ENCODE results near the gene SLC16A3. TPM values are rescaled to one million over a fixed set of nuclear protein-coding genes. Genes with fewer than 3 reads are reported as not detected.

The SLC16A3 gene
- total RNA-seq, 1 experiment from 2014 or later, result 198 TPM

DNA sequence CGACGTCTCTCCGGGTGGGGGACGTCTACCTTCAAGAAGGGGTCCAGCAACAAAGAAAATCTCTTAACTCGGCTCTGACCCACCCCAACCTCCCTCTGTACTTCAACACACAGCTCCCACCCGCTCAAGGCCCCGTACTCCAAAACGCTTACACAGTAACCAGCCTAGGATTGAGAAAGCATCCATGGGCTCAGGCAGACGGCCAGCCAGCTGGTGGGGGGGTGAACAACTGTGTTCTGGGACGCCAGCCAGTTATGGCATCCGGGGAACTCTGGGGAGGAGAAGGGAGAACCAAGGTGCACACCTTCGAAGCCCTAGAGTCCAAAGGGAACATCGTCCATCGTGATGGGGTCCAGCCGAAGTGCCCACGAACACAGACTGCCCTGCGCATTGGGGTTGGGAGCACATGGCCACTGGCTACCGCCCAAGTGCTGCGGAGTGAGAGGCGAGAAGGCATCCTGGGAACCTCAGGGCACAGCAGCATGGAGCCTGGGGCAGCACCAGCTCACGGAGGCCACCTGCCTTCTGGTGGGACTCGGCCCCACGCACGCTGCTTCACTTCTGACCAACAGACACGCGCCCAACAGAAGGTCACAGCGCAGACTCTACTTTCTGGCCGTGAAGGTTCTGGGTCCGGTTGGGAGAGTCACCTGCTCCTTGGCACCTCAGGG lies 14.3 kb downstream of the SLC16A3 start:
- intact Hi-C loops (cut with micrococcal nuclease; ENCODE audit: unreplicated experiment), result loop anchor here (5.0 to 10.0 kb wide), 2 partner anchors 36 to 208 kb away; partner anchors contain the start of genes DCXR and RAC3
- Histone ChIP-seq H3K4me1 (replicated peaks; ENCODE audit: insufficient read depth) (peaks cover 28% of the 10 kb centered on the region), H2AFZ (no peak overlapping the region), H3K27me3 (ENCODE audit: insufficient read depth, low read depth) (no peaks in the 10 kb centered on the region), H3K4me2 (no peak overlapping the region), H3K4me3 (no peak overlapping the region), H3K79me2 (ENCODE audit: low read depth) (0 out of 2 replicates have a peak, but pooled peaks cover 4% of the 10 kb centered on the region), H3K36me3 (ENCODE audit: low read depth) (0 out of 2 replicates have a peak, but pooled peaks cover 6% of the 10 kb centered on the region), H3K9me2 (ENCODE audit: insufficient read depth) (no peaks in the 10 kb centered on the region), H3F3A (ENCODE audit: insufficient read depth, low read depth) (peaks cover 92% of the 10 kb centered on the region), H3K9me3 (ENCODE audit: insufficient read depth, low read depth) (no peaks in the 10 kb centered on the region), H4K20me1 (ENCODE audit: insufficient read depth) (peaks cover 87% of the 10 kb centered on the region), H3K27ac (no peak overlapping the region)
- CTCF ChIA-PET, result interaction anchor here (0.8 kb wide), 1 partner anchor 42 kb away, joined by 3 read pairs; no protein-coding TSS in a partner anchor
- POLR2A ChIA-PET (ENCODE audit: unreplicated experiment), result interaction anchor here (0.6 kb wide), 1 partner anchor 177 kb away, joined by 3 read pairs; no protein-coding TSS in a partner anchor
- no peak for DNase-seq
- BruUV-seq (replicated peaks), result no TSS peak
- TF ChIP-seq, protein P1, sequence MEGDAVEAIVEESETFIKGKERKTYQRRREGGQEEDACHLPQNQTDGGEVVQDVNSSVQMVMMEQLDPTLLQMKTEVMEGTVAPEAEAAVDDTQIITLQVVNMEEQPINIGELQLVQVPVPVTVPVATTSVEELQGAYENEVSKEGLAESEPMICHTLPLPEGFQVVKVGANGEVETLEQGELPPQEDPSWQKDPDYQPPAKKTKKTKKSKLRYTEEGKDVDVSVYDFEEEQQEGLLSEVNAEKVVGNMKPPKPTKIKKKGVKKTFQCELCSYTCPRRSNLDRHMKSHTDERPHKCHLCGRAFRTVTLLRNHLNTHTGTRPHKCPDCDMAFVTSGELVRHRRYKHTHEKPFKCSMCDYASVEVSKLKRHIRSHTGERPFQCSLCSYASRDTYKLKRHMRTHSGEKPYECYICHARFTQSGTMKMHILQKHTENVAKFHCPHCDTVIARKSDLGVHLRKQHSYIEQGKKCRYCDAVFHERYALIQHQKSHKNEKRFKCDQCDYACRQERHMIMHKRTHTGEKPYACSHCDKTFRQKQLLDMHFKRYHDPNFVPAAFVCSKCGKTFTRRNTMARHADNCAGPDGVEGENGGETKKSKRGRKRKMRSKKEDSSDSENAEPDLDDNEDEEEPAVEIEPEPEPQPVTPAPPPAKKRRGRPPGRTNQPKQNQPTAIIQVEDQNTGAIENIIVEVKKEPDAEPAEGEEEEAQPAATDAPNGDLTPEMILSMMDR (conservative IDR thresholded peaks at IDR 0.05), result no peak
- TF ChIP-seq EZH2 (IDR thresholded peaks at IDR 0.05; ENCODE audit: low read depth), result no peak

DNA sequence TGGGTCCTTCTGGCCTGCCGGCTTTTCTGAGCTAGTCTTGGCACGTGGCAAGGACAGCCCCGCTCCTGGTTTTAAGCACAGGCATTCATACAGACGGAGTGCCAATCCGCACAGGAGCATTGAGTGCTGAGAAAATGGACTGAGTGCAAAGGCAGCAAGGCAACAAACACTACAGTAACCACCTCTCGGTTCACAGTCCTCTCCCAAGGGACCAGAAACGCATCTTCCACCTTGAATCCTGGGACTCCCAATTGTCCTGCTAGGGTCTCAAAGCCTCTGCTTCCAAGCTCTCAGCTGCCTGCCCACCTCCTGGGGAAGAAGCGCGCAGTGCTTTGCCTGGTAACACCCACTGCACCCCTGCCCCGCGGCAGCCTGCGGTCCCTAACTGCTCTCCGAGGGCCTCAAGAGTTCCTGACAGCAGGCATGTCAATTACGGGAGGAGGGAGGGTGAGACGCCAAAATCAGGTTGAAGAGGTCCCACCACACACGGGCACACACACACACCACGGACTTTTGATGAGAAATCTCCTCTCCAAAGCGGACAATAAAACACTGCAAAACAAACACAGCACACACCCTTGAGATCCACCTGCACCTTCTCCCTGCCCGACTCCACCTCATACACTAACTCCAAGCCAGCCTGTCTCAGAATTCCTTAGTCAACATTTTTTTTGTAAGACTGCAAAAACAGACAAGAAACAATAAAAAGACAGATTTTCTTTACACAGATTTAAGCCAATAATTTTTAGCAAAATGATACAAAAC lies 15.0 kb downstream of the SLC16A3 start:
- Histone ChIP-seq H3K79me2 (ENCODE audit: low read depth) (0 out of 2 replicates have a peak, but pooled peaks cover 4% of the 10 kb centered on the region), H3K27ac (no peak overlapping the region), H3K4me2 (no peak overlapping the region), H3K9me3 (ENCODE audit: insufficient read depth, low read depth) (no peaks in the 10 kb centered on the region), H4K20me1 (ENCODE audit: insufficient read depth) (peaks cover 85% of the 10 kb centered on the region), H3K4me3 (no peak overlapping the region), H3F3A (ENCODE audit: insufficient read depth, low read depth) (peaks cover 92% of the 10 kb centered on the region), H3K4me1 (replicated peaks; ENCODE audit: insufficient read depth) (peaks cover 30% of the 10 kb centered on the region), H2AFZ (no peak overlapping the region), H3K36me3 (ENCODE audit: low read depth) (0 out of 2 replicates have a peak, but pooled peaks cover 6% of the 10 kb centered on the region), H3K27me3 (ENCODE audit: insufficient read depth, low read depth) (no peaks in the 10 kb centered on the region), H3K9me2 (ENCODE audit: insufficient read depth) (no peaks in the 10 kb centered on the region)
- TF ChIP-seq EZH2 (IDR thresholded peaks at IDR 0.05; ENCODE audit: low read depth), result no peak
- TF ChIP-seq, protein P1 (conservative IDR thresholded peaks at IDR 0.05), result no peak
- no peak for DNase-seq
- POLR2A ChIA-PET (ENCODE audit: unreplicated experiment), result no interaction called here
- TSS peak; percentile 29 for BruUV-seq (replicated peaks)
- intact Hi-C loops (cut with micrococcal nuclease; ENCODE audit: unreplicated experiment), result loop anchor here (2.0 to 10.0 kb wide), 3 partner anchors 37 to 209 kb away; partner anchors contain the start of genes DCXR and RAC3
- CTCF ChIA-PET, result no interaction called here

DNA sequence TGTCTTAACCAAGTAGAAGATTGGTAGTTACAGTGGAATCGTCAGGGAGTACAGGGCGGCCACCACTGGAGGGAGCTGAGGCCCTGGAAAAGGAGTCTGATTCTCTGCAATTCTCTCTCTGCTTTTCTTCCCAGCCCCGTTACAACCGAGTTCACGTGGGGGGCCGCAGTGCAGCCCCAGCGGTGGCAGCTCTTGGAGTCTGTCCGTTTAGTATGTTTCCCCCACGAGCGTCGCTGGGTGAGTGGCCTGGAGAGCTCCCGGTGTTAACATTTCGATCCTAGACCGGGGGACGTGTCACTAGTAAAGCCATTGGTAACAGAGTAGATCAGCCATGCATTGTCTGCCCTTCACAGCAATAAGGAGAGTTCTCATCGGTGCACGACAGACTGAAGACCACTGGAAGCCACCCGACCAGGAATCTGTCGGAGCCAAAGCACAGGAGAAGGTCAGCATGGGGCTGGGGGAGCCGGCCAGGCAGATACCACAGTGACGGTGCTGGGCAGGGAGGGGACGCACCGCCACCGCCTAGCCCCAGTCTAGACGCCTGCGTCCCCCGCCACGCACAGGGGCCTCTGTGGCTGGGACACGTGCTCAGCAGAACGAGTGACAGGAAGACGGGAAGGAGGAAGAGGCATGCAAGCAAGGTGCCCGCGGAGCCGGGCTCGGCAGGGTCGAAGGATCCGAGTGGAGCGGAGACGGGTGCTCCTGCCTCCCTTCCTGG lies 15.7 kb downstream of the SLC16A3 start:
- POLR2A ChIA-PET (ENCODE audit: unreplicated experiment), result no interaction called here
- Histone ChIP-seq H3K27ac (no peak overlapping the region), H3K36me3 (ENCODE audit: low read depth) (0 out of 2 replicates have a peak, but pooled peaks cover 6% of the 10 kb centered on the region), H3F3A (ENCODE audit: insufficient read depth, low read depth) (peaks cover 98% of the 10 kb centered on the region), H3K9me2 (ENCODE audit: insufficient read depth) (no peaks in the 10 kb centered on the region), H3K4me2 (no peak overlapping the region), H3K27me3 (ENCODE audit: insufficient read depth, low read depth) (no peaks in the 10 kb centered on the region), H3K4me3 (no peak overlapping the region), H3K9me3 (ENCODE audit: insufficient read depth, low read depth) (no peaks in the 10 kb centered on the region), H2AFZ (no peak overlapping the region), H3K4me1 (replicated peaks; ENCODE audit: insufficient read depth) (peaks cover 30% of the 10 kb centered on the region), H4K20me1 (ENCODE audit: insufficient read depth) (peaks cover 88% of the 10 kb centered on the region), H3K79me2 (ENCODE audit: low read depth) (0 out of 2 replicates have a peak, but pooled peaks cover 4% of the 10 kb centered on the region)
- no peak for DNase-seq
- TF ChIP-seq, protein P1 (conservative IDR thresholded peaks at IDR 0.05), result peak; percentile 54; the same call in 1 of the 2 replicates
- TF ChIP-seq EZH2 (IDR thresholded peaks at IDR 0.05; ENCODE audit: low read depth), result no peak
- CTCF ChIA-PET, result no interaction called here
- no TSS peak for BruUV-seq (replicated peaks)
- intact Hi-C loops (cut with micrococcal nuclease; ENCODE audit: unreplicated experiment), result loop anchor here (2.0 to 10.0 kb wide), 4 partner anchors 37 to 210 kb away; partner anchors contain the start of genes DCXR, RAC3 and SECTM1

All from PC-9 (cell line).